Neutrophil (primary cell): Measurements from ENCODE around the gene FAM25C.
"Not testable (repeated sequence)": the region's sequence is repeated elsewhere in the genome, so short reads cannot be mapped to it uniquely, and the experiment has no call there.

Experiments
- H3K27ac ChIP-seq: fragments of 200-600 bp; sonication (generic); 2 replicates; pipeline ENCODE4 v1.5.1; 2016; ENCODE audit warnings: mild to moderate bottlenecking, moderate library complexity
- H3K27me3 ChIP-seq: fragments of 200-600 bp; sonication (generic); 2 replicates; pipeline ENCODE4 v1.6.0; 2016; ENCODE audit warnings: mild to moderate bottlenecking
- H3K36me3 ChIP-seq: fragments of 200-600 bp; sonication (generic); 2 replicates; pipeline ENCODE4 v1.5.1; 2017
- H3K4me1 ChIP-seq, 2 experiments: fragments of 200-600 bp in 1 of 2; sonication (generic) in 1 of 2; 1 replicate in 1 of 2; 2 replicates in 1 of 2; pipeline versions ENCODE4 v1.5.1 to v1.6.1; 2013 to 2016; ENCODE audit warnings: low read depth in 1 of 2, low read length in 1 of 2, mild to moderate bottlenecking in 1 of 2, moderate library complexity in 1 of 2; ENCODE audit not compliant: control insufficient read depth in 1 of 2, insufficient read depth in 1 of 2
- H3K4me3 ChIP-seq, 2 experiments: fragments of 200-600 bp in 1 of 2; sonication (generic) in 1 of 2; 1 replicate in 1 of 2; 2 replicates in 1 of 2; pipeline ENCODE4 v1.5.1; 2013 to 2016; ENCODE audit warnings: low read depth in 1 of 2, low read length in 1 of 2, mild to moderate bottlenecking in 1 of 2, moderate library complexity in 1 of 2
- H3K9me3 ChIP-seq: fragments of 200-600 bp; sonication (generic); 2 replicates; pipeline ENCODE4 v1.5.1; 2016

The FAM25C gene

DNA sequence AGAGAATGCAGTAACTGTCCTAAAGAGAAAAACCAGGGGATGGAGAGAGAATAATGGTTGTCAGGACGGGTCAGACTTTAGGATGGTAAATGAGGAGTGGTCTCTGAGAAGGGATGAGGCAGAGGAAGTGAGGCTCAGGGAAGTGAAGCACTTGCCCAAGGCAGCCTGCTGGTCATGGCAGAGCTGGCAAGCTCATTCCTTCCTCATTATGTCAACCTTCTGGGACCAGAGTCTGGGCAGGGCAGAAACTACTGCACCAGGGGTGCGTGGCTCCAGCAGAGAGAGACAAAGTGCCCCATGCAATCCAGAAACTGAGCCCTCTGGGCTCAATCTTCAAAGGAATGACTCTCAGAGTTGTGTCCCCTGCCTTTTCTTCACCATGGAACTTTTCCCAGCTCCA is 27.5 kb downstream of the FAM25C start:
- not testable (repeated sequence) for H3K9me3 ChIP-seq, H3K27me3 ChIP-seq, H3K4me1 ChIP-seq, H3K4me3 ChIP-seq, H3K27ac ChIP-seq, H3K36me3 ChIP-seq

DNA sequence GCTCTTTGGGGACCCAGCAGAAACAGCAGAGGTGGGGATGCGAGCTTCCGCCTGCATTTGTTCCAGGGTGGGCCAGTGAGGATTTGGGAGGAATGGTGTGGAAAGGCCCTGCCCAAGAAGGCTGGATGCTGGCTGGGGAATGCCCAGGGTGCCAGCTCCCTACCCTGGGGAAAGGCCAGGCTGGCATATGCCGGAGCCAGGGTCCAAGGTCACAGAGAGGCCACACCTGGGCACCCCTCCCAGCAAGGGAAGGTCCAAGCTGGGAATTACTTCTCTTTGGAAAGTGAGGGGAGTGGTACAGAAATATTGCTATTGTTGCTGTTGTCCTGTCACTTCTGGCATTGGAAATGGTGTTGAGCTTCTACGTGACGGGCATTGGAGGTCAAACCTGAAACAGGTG is 28.0 kb downstream of the FAM25C start:
- not testable (repeated sequence) for H3K27ac ChIP-seq, H3K27me3 ChIP-seq, H3K4me3 ChIP-seq, H3K4me1 ChIP-seq, H3K36me3 ChIP-seq, H3K9me3 ChIP-seq

DNA sequence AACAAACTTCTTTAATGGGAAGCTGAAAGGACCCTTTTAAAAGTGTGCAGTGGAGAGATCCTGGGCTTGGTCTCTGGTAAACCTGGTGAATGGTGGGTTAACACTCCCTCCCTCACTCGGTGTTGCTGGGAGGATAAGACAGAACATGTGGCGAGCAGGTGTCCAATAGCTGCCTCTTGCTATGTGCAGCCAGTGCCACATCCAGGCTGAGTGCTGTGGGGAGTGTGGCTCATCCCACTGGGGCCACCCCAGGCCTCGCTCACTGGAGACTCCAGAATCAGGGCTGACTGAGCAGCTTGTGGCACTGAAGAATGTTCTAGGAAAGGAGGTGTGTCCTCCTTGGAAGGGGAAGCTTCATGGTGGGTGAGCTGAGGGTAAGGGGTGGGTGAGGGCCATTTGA is 29.5 kb downstream of the FAM25C start:
- H3K27me3 ChIP-seq, H3K4me1 ChIP-seq, H3K4me3 ChIP-seq, H3K36me3 ChIP-seq, H3K27ac ChIP-seq, H3K9me3 ChIP-seq: not testable (repeated sequence)

DNA sequence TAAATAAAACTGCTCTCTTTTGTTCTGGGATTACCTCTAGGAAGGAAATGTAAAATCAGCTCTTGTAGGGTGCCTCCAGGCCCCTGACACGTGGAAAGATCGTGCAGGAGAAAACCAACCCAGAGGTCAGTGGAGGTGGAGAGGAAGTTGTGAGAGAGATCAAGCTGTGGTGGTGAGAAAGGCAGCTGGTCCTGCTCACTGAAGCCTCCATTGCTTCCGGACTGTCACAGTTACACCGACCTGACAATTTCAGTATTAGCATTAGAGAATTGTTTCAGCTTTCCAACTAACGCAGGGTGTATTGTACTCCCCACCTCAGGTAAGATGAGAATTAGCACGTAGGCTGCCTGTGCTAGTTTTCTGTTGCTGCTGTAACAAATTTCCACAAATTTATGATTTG is 30.6 kb downstream of the FAM25C start:
- H3K9me3 ChIP-seq, H3K27ac ChIP-seq, H3K4me3 ChIP-seq, H3K4me1 ChIP-seq, H3K27me3 ChIP-seq, H3K36me3 ChIP-seq: not testable (repeated sequence)

DNA sequence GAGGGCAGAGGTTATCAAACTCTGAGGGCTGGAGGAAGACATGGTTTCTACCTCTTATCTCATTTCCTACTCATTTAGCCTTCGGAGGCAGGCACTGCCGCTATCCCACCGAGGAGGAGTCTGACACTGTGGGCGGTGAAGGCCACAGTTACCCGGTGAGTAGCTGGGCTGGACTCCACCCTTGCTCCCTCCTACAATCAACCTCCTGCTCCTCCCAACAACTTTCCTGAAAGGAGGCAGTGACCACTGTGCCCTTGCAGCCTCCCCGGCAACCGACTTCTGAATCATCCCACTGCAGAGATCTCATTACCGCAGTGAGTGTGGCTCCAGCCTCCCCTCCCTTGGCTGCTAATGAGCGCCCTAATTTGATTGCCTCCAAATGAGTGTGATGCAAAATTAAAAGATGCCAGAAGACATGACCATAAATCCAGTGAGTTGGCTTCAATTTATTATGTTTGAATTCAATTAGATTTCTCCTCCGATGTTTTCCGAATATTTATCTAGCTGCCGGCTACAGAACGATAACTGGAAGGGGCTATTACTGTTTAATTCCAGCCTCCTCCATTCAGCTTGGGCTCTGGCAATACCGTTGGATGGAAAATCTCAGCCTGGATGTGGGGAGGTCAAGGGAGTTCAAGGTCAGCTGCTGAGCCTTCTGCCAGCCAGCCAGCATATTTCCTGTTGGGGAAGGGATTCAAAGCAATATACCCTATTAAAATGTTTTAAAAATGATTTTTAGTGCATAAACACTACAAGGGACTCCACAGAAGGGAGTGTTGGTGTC is 35.1 kb downstream of the FAM25C start:
- H3K27ac ChIP-seq, H3K9me3 ChIP-seq, H3K27me3 ChIP-seq, H3K4me3 ChIP-seq, H3K4me1 ChIP-seq, H3K36me3 ChIP-seq: not testable (repeated sequence)

DNA sequence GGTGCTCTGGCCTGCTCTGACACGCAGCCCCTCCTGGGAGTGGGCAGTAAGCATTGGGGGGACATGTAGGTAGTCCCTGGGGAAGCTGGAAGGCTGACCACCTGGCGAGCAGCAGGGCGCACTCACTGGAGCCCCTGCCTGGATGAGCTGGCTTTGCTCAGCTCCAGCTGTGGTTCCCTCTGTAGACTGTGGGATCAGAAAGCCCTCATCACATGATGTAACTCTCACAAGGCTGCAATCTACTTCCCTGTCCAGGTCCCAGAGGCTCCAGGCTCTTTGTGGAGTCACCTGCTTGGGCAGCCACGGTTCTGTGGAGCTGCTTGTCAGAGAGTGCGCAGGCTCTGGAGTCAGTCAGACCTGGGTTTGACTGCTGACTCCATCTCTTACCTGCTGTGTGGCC is 36.8 kb downstream of the FAM25C start:
- H3K27me3 ChIP-seq, H3K27ac ChIP-seq, H3K4me3 ChIP-seq, H3K4me1 ChIP-seq, H3K36me3 ChIP-seq, H3K9me3 ChIP-seq: not testable (repeated sequence)

DNA sequence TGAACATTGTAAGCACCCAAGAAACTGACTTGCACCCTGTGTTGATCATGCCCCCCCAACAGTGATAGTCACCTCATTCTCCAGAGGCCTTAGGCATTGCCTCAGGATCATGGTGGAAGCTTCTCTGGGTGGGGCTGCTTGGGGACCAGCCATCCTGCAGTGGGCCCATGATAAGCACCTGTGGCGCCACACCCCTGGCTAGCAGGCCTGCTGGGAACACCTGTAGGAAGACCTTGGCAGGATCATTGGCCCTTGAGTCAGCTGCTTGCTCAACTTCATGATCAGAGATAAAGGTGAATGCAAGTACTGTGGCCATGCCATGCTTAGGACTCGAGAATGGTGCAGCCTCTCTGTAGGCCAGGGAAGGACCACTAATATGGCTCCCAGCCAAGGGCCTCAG is 38.9 kb downstream of the FAM25C start:
- H3K4me3 ChIP-seq, H3K27ac ChIP-seq, H3K4me1 ChIP-seq, H3K36me3 ChIP-seq, H3K27me3 ChIP-seq, H3K9me3 ChIP-seq: not testable (repeated sequence)

DNA sequence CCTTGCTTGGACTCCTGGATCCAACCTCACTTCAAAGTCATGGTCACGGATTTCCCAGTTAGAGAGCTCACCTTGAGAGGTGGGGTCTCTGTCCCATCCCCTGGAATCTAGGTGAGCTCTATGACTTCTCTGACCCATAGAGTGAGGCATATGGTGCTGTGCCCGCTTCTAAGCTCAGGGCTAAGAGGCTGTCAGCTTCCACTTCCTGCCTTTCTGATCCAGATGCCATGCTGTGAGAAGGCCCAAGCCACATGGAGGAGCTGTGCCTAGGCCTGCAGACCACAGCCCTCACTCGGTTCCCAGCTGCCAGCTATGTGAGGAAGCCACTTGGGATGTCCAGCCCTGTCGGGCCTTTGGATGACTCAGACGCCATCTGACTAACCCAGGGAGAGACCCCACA is 39.9 kb downstream of the FAM25C start:
- H3K36me3 ChIP-seq, H3K9me3 ChIP-seq, H3K4me3 ChIP-seq, H3K4me1 ChIP-seq, H3K27ac ChIP-seq, H3K27me3 ChIP-seq: not testable (repeated sequence)

DNA sequence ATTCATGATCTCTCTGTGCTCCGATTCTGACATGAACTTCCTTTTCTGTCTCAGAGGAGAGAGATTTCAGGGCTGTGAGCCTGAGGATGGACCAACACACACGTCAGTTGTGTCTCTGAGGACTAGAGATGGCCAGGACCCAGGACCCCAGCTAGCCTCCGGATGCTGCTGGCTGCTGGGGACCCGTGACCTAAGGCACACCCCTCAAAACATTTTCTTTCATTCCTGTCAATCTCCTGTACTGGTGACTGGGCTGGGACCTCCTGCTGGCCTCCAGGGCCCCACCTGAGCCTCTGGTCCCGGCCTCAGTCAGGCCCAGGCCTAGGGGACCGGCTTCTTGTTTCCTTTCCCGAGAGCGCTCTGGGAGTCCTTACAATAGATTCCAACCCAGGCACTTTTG is 42.4 kb downstream of the FAM25C start:
- H3K27ac ChIP-seq, H3K27me3 ChIP-seq, H3K4me1 ChIP-seq, H3K4me3 ChIP-seq, H3K9me3 ChIP-seq, H3K36me3 ChIP-seq: not testable (repeated sequence)

DNA sequence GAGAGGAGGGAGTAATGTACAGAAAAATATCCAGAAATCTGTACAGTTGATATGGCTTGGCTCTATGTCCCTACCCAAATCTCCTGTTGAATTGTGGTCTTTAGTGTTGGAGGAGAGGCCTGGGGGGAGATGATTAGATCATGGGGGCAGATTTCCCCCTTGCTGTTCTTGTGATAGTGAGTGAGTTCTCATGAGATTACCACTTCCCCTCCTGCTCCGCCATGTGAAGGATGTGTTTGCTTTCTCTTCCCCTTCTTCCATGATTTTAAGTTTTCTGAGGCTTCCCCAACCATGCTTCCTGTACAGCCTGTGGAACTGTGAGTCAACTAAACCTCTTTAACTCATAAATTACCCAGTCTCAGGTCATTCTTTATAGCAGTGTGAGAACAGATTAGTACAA is 52.2 kb downstream of the FAM25C start:
- H3K4me1 ChIP-seq, H3K27ac ChIP-seq, H3K9me3 ChIP-seq, H3K4me3 ChIP-seq, H3K36me3 ChIP-seq: not testable (repeated sequence)
- peaks cover 14% of the 10 kb centered on the region for H3K27me3 ChIP-seq
